GM21723 (cell line): ENCODE data around the gene ZDHHC19.

Source experiments
- ATAC-seq: cut with Tn5 transposase; IDR thresholded peaks from one replicate; pipeline ENCODE4 v1.9.1; 2021; ENCODE audit warnings: mild to moderate bottlenecking, moderate library complexity; ENCODE audit not compliant: unreplicated experiment

ZDHHC19 gene

DNA sequence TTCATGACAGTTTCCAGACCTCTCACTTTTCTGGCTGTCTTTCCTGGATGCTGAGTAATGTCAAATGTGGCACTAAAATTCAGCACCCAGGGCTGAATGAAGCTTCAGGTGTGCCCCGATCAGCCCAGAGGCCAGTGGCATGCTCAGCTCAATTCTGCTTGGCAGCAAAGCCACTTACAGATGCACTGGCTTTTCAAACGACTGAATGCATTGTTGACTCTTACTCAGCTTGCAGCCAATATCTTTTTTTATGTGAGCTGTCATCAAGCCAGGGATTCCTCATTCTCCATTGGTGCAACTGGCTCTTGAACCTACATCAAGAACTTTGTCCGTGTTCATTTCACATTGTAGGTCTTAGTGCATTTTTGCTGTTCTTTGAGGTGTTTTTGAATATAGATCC, 60.7 kb downstream of the ZDHHC19 start:
- no peak for ATAC-seq

DNA sequence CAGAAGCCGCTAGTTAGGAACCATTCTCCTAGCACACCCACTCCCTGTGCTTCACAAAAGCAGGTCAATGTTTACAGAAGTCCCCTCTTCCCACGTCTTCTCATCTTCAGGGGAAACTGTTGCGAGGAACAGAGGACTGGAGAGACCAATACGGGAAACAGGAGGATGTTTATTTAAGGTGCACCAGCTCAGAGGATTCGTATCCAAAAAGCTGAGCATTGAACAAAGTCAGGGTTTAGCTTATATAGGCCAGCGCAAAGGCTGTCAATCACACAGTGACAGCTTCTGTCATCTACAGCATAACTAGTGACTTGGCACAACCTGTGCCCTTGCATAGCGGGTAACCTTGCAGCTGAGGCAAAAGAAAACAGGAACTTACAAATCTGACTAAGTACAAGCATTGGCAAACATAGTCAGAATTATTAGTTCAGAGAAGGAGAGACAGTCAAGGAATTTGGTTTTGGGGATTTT, 61.3 kb downstream of the ZDHHC19 start:
- ATAC-seq: no peak

DNA sequence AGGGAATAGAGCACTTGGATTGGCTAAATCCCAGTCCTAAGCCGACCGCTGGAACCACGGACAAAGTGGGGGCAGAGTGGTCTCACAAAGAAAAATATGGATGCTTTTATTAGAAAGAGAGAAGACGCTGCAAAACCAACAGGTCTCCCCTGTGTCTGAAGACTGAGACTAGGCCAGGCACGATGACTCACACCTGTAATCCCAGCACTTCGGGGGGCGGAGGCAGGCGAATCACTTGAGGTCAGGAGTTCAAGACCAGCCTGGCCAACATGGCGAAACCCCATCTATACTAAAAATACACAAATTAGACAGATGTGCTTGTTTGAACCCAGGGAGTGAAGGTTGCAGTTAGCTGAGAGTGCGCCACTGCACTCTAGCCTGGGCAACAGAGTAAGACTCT, 61.8 kb downstream of the ZDHHC19 start:
- ATAC-seq: no peak
